Fibroblast of mammary gland (primary cell): ENCODE measurements around the gene GLS.
A peak's percentile ranks its signal among the peaks of the same experiment; 100 is the strongest.

Experiments used
- DNase-seq: peaks from one replicate; pipeline ENCODE4 v3.0.0-alpha.2; 2010; ENCODE audit warnings: low read depth
- H3K4me3 ChIP-seq: 2 replicates; pipeline ENCODE4 v1.5.1; 2011; ENCODE audit warnings: low read depth, mild to moderate bottlenecking, low read length, moderate library complexity; ENCODE audit not compliant: control insufficient read depth
- CTCF ChIP-seq: conservative IDR thresholded peaks from 2 replicates; pipeline ENCODE4 v1.5.1; 2011; ENCODE audit warnings: low read depth, low read length, inconsistent platforms; ENCODE audit not compliant: control insufficient read depth, insufficient read depth

GLS gene

GRCh38 chr2:190876631-190877030, 4.0 kb upstream of the GLS start:
- no peak for TF ChIP-seq CTCF
- DNase-seq: no peak

GRCh38 chr2:190877436-190877835, 3.2 kb upstream of the GLS start:
- H3K4me3 ChIP-seq: no peak overlapping the region
- no peak for TF ChIP-seq CTCF
- no peak for DNase-seq

More at GRCh38 chr2:190876631-190877030, 4.0 kb upstream of the GLS start:
- no peak overlapping the region for H3K4me3 ChIP-seq

GRCh38 chr2:190879474-190880377, 895 bp upstream of the GLS start:
- DNase-seq: no peak
- peak overlapping the region; percentile 90 for H3K4me3 ChIP-seq
- TF ChIP-seq CTCF: no peak

GRCh38 chr2:190881084-190881597, 520 bp downstream of the GLS start:
- H3K4me3 ChIP-seq: peak overlapping the region; percentile 90
- DNase-seq: no peak
- no peak for TF ChIP-seq CTCF

GRCh38 chr2:190881598-190882410, 1.2 kb downstream of the GLS start:
- peak overlapping the region; percentile 90 for H3K4me3 ChIP-seq
- no peak for TF ChIP-seq CTCF
- DNase-seq: peak; percentile 86

GRCh38 chr2:190882411-190882766, 1.8 kb downstream of the GLS start:
- no peak for DNase-seq
- TF ChIP-seq CTCF: no peak
- peak overlapping the region; percentile 90 for H3K4me3 ChIP-seq
